Measurements from ENCODE around the gene ZIC4. TPM values are rescaled to one million over a fixed set of nuclear protein-coding genes. Genes with fewer than 3 reads are reported as not detected.

ZIC4 gene
- total RNA-seq, 2 donors from 2014 or later, result not detected

GRCh38 chr3:147412261-147412916 lies 6.0 kb upstream of the ZIC4 start:
- H3K4me3 Mint-ChIP-seq, result peak overlapping the region; percentile 65
- peaks cover 38% of the 10 kb centered on the region for H3K36me3 Mint-ChIP-seq (ENCODE audit: low read depth)
- no peak overlapping the region for H3K27ac Mint-ChIP-seq
- H3K27me3 Mint-ChIP-seq, result peaks cover 58% of the 10 kb centered on the region
- no peak for ATAC-seq (replicated peaks)
- no peaks in the 10 kb centered on the region for H3K4me1 Mint-ChIP-seq
- peaks cover 12% of the 10 kb centered on the region for H3K9me3 Mint-ChIP-seq

GRCh38 chr3:147411815-147412241 lies 5.5 kb upstream of the ZIC4 start:
- ATAC-seq (replicated peaks), result no peak
- Mint-ChIP-seq H3K4me1 (no peaks in the 10 kb centered on the region), H3K9me3 (peaks cover 12% of the 10 kb centered on the region), H3K27me3 (peaks cover 59% of the 10 kb centered on the region), H3K36me3 (ENCODE audit: low read depth) (peaks cover 38% of the 10 kb centered on the region), H3K4me3 (peak overlapping the region; percentile 53), H3K27ac (no peak overlapping the region)

- ATAC-seq (replicated peaks), result no peak
- Mint-ChIP-seq H3K27me3 (peaks cover 64% of the 10 kb centered on the region), H3K4me3 (peak overlapping the region; percentile 53), H3K27ac (no peak overlapping the region), H3K36me3 (ENCODE audit: low read depth) (peaks cover 38% of the 10 kb centered on the region), H3K4me1 (no peaks in the 10 kb centered on the region), H3K9me3 (peaks cover 12% of the 10 kb centered on the region)
Observed at GRCh38 chr3:147411238-147411814, 5.0 kb upstream of the ZIC4 start.

GRCh38 chr3:147410526-147411237 lies 4.3 kb upstream of the ZIC4 start:
- no peak for ATAC-seq (replicated peaks)
- Mint-ChIP-seq H3K36me3 (ENCODE audit: low read depth) (peaks cover 38% of the 10 kb centered on the region), H3K9me3 (peaks cover 12% of the 10 kb centered on the region), H3K4me3 (peak overlapping the region; percentile 53), H3K27ac (no peak overlapping the region), H3K4me1 (no peaks in the 10 kb centered on the region), H3K27me3 (peaks cover 58% of the 10 kb centered on the region)

- Mint-ChIP-seq H3K27ac (no peak overlapping the region), H3K4me3 (no peak overlapping the region), H3K4me1 (no peaks in the 10 kb centered on the region), H3K36me3 (ENCODE audit: low read depth) (peaks cover 38% of the 10 kb centered on the region), H3K27me3 (peaks cover 57% of the 10 kb centered on the region), H3K9me3 (peaks cover 9% of the 10 kb centered on the region)
- ATAC-seq (replicated peaks), result no peak
Observed at GRCh38 chr3:147410116-147410525, 3.8 kb upstream of the ZIC4 start.

- Mint-ChIP-seq H3K27me3 (peaks cover 55% of the 10 kb centered on the region), H3K4me1 (no peaks in the 10 kb centered on the region), H3K4me3 (peak within 1 kb of the TSS; percentile 8), H3K27ac (no peak within 1 kb of the TSS), H3K36me3 (ENCODE audit: low read depth) (peaks cover 38% of the 10 kb centered on the region), H3K9me3 (peaks cover 9% of the 10 kb centered on the region)
- ATAC-seq (replicated peaks), result no peak
Observed at GRCh38 chr3:147409143-147410115, 3.1 kb upstream of the ZIC4 start, which contains the start of gene ZIC1. Gene ZIC1 (plus strand): TSS chr3:147409365. CDS start chr3:147410113, 748 bp downstream.

GRCh38 chr3:147408188-147409100 lies 2.1 kb upstream of the ZIC4 start:
- no peak overlapping the region for H3K27ac Mint-ChIP-seq
- peaks cover 60% of the 10 kb centered on the region for H3K27me3 Mint-ChIP-seq
- peaks cover 8% of the 10 kb centered on the region for H3K9me3 Mint-ChIP-seq
- no peaks in the 10 kb centered on the region for H3K4me1 Mint-ChIP-seq
- peaks cover 36% of the 10 kb centered on the region for H3K36me3 Mint-ChIP-seq (ENCODE audit: low read depth)
- ATAC-seq (replicated peaks), result no peak
- peak overlapping the region; percentile 8 for H3K4me3 Mint-ChIP-seq

- Mint-ChIP-seq H3K4me1 (no peaks in the 10 kb centered on the region), H3K36me3 (ENCODE audit: low read depth) (peaks cover 31% of the 10 kb centered on the region), H3K27ac (no peak overlapping the region), H3K9me3 (peaks cover 5% of the 10 kb centered on the region), H3K4me3 (peak overlapping the region; percentile 8), H3K27me3 (peaks cover 57% of the 10 kb centered on the region)
- ATAC-seq (replicated peaks), result no peak
Observed at GRCh38 chr3:147407498-147408187, 1.3 kb upstream of the ZIC4 start.

- H3K27ac Mint-ChIP-seq, result no peak overlapping the region
- peaks cover 8% of the 10 kb centered on the region for H3K9me3 Mint-ChIP-seq
- H3K4me3 Mint-ChIP-seq, result no peak overlapping the region
- H3K4me1 Mint-ChIP-seq, result no peaks in the 10 kb centered on the region
- ATAC-seq (replicated peaks), result no peak
- peaks cover 60% of the 10 kb centered on the region for H3K27me3 Mint-ChIP-seq
- peaks cover 31% of the 10 kb centered on the region for H3K36me3 Mint-ChIP-seq (ENCODE audit: low read depth)
Observed at GRCh38 chr3:147407114-147407497, 763 bp upstream of the ZIC4 start.

- Mint-ChIP-seq H3K27ac (no peak overlapping the region), H3K4me1 (no peaks in the 10 kb centered on the region), H3K9me3 (peaks cover 4% of the 10 kb centered on the region), H3K27me3 (peaks cover 56% of the 10 kb centered on the region), H3K4me3 (no peak overlapping the region), H3K36me3 (ENCODE audit: low read depth) (peaks cover 18% of the 10 kb centered on the region)
- no peak for ATAC-seq (replicated peaks)
Observed at GRCh38 chr3:147405231-147406027, 914 bp downstream of the ZIC4 start.

- peaks cover 4% of the 10 kb centered on the region for H3K9me3 Mint-ChIP-seq
- peaks cover 18% of the 10 kb centered on the region for H3K36me3 Mint-ChIP-seq (ENCODE audit: low read depth)
- H3K27ac Mint-ChIP-seq, result no peak overlapping the region
- no peak for ATAC-seq (replicated peaks)
- H3K4me1 Mint-ChIP-seq, result no peaks in the 10 kb centered on the region
- no peak overlapping the region for H3K4me3 Mint-ChIP-seq
- peaks cover 56% of the 10 kb centered on the region for H3K27me3 Mint-ChIP-seq
Observed at GRCh38 chr3:147404800-147405230, 1.5 kb downstream of the ZIC4 start.

Measured in activated T-helper 17 cell treated with anti-CD3 and anti-CD28 coated beads, Interleukin-2, amount 50 U/mL, for 72 hours (primary cell).